Smooth muscle cell (in vitro differentiated cells): ENCODE data around the gene ARHGAP40. TPM values are rescaled to one million over a fixed set of nuclear protein-coding genes. Genes with fewer than 3 reads are reported as not detected.
"Not testable (repeated sequence)": the region's sequence is repeated elsewhere in the genome, so short reads cannot be mapped to it uniquely, and the experiment has no call there.

Experiments
- DNase-seq: peaks from one replicate; lab custom pipeline; 2025; ENCODE audit not compliant: unreplicated experiment; lab: John Stamatoyannopoulos, UW
- H2AFZ ChIP-seq: fragments of 200-600 bp; sonication (generic); 2 replicates; pipeline ENCODE4 v1.6.0; 2016; ENCODE audit warnings: antibody characterized with exemption, low read depth, mild to moderate bottlenecking
- H3F3A ChIP-seq: fragments of 200-600 bp; sonication (generic); 2 replicates; pipeline ENCODE4 v1.6.0; 2017; ENCODE audit warnings: antibody characterized with exemption, low read depth
- H3K27ac ChIP-seq: fragments of 200-600 bp; sonication (generic); 2 replicates; pipeline ENCODE4 v1.5.1; 2016; ENCODE audit warnings: low read depth, mild to moderate bottlenecking
- H3K27me3 ChIP-seq: fragments of 200-600 bp; sonication (generic); 2 replicates; pipeline ENCODE4 v1.6.1; 2016; ENCODE audit warnings: low read depth, mild to moderate bottlenecking
- H3K36me3 ChIP-seq: fragments of 200-600 bp; sonication (generic); 2 replicates; pipeline ENCODE4 v1.5.1; 2016; ENCODE audit warnings: low read depth
- H3K4me1 ChIP-seq: fragments of 200-600 bp; sonication (generic); 2 replicates; pipeline ENCODE4 v1.5.1; 2016; ENCODE audit warnings: low read depth
- H3K4me2 ChIP-seq: fragments of 200-600 bp; sonication (generic); 2 replicates; pipeline ENCODE4 v1.6.0; 2016; ENCODE audit warnings: mild to moderate bottlenecking
- H3K4me3 ChIP-seq: fragments of 200-600 bp; sonication (generic); 2 replicates; pipeline ENCODE4 v1.5.1; 2016; ENCODE audit warnings: mild to moderate bottlenecking
- H3K79me2 ChIP-seq: fragments of 200-600 bp; sonication (generic); 2 replicates; pipeline ENCODE4 v1.6.0; 2016; ENCODE audit warnings: low read depth, mild to moderate bottlenecking
- H3K9ac ChIP-seq: fragments of 200-600 bp; sonication (generic); 2 replicates; pipeline ENCODE4 v1.6.0; 2016; ENCODE audit warnings: low read depth
- H3K9me3 ChIP-seq: fragments of 200-600 bp; sonication (generic); replicated peaks from 2 replicates; pipeline ENCODE4 v1.5.1; 2016; ENCODE audit warnings: low read depth
- H4K20me1 ChIP-seq: fragments of 200-600 bp; sonication (generic); 2 replicates; pipeline ENCODE4 v1.6.0; 2016; ENCODE audit warnings: low read depth
- WGBS: methylation state at CpG from one replicate; pipeline ENCODE4 v1.1.7; 2016; ENCODE audit warnings: low lambda C conversion rate; 5-methylcytosine and 5-hydroxymethylcytosine counted together
- polyA plus RNA-seq: library from polyadenylated mRNA; unstranded; fragments of >200 nt; fragmentation: Nextera tagmentation; extraction: Ambion mirVana; gene quantifications from 2 replicates; pipeline ENCODE4 v1.2.1, GENCODE V29; 2016
- total RNA-seq: library from RNA; depleted of rRNA; stranded (reverse); fragments of >200 nt; gene quantifications from 2 replicates; pipeline ENCODE4 v1.2.3, GENCODE V29; 2014
- TF ChIP-seq, protein P1 (sequence below): fragments of 200-600 bp; sonication (generic); IDR thresholded peaks from 2 replicates; pipeline ENCODE4 v1.5.1; 2017; ENCODE audit warnings: borderline replicate concordance, mild to moderate bottlenecking, antibody characterized with exemption; ENCODE audit not compliant: insufficient read depth, poor library complexity, severe bottlenecking

Gene ARHGAP40
- total and polyA plus RNA-seq, 2 experiments from 2014 or later: 0.22 TPM; not detected in 1

GRCh38 chr20:38590676-38591473 is 10.7 kb upstream of the ARHGAP40 start:
- H3F3A ChIP-seq: no peaks in the 10 kb centered on the region
- H3K36me3 ChIP-seq: no peaks in the 10 kb centered on the region
- H3K4me3 ChIP-seq: no peak overlapping the region
- no peak overlapping the region for H2AFZ ChIP-seq
- H3K79me2 ChIP-seq: no peaks in the 10 kb centered on the region
- TF ChIP-seq, protein P1, sequence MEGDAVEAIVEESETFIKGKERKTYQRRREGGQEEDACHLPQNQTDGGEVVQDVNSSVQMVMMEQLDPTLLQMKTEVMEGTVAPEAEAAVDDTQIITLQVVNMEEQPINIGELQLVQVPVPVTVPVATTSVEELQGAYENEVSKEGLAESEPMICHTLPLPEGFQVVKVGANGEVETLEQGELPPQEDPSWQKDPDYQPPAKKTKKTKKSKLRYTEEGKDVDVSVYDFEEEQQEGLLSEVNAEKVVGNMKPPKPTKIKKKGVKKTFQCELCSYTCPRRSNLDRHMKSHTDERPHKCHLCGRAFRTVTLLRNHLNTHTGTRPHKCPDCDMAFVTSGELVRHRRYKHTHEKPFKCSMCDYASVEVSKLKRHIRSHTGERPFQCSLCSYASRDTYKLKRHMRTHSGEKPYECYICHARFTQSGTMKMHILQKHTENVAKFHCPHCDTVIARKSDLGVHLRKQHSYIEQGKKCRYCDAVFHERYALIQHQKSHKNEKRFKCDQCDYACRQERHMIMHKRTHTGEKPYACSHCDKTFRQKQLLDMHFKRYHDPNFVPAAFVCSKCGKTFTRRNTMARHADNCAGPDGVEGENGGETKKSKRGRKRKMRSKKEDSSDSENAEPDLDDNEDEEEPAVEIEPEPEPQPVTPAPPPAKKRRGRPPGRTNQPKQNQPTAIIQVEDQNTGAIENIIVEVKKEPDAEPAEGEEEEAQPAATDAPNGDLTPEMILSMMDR: no peak
- no peaks in the 10 kb centered on the region for H3K27me3 ChIP-seq
- no peak overlapping the region for H3K27ac ChIP-seq
- no peak for DNase-seq
- H3K4me1 ChIP-seq: no peaks in the 10 kb centered on the region
- H3K9ac ChIP-seq: no peak overlapping the region
- H3K4me2 ChIP-seq: no peak overlapping the region
- H4K20me1 ChIP-seq: no peaks in the 10 kb centered on the region
- 90% methylated on average over 18 of the region's 18 CpGs for WGBS
- no peaks in the 10 kb centered on the region for H3K9me3 ChIP-seq

- Histone ChIP-seq H3K27me3 (no peaks in the 10 kb centered on the region), H3F3A (no peaks in the 10 kb centered on the region)
- WGBS: 86% methylated on average over 21 of the region's 21 CpGs
Measured at GRCh38 chr20:38591474-38592410, 9.9 kb upstream of the ARHGAP40 start.

DNA sequence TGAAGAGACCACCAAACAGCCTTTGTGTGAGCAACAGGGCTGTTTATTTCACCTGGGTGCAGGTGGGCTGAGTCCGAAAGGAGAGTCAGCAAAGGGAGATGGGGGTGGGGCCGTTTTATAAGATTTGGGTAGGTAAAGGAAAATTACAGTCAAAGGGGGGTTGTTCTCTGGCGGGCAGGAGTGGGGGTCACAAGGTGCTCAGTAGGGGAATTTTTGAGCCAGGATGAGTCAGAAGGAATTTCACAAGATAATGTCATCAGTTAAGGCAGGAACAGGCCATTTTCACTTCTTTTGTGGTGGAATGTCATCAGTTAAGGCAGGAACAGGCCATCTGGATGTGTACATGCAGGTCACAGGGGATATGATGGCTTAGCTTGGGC is 9.2 kb upstream of the ARHGAP40 start:
- not testable (repeated sequence) for H3K9ac ChIP-seq, DNase-seq, H3K9me3 ChIP-seq, H3K27me3 ChIP-seq, H3K4me3 ChIP-seq, H3K79me2 ChIP-seq, H4K20me1 ChIP-seq, H3F3A ChIP-seq, H3K4me1 ChIP-seq, H3K4me2 ChIP-seq, H2AFZ ChIP-seq, H3K27ac ChIP-seq, H3K36me3 ChIP-seq
- 54% methylated on average over 3 of the region's 3 CpGs for WGBS

More at GRCh38 chr20:38591474-38592410, 9.9 kb upstream of the ARHGAP40 start:
- no peak for DNase-seq
- Histone ChIP-seq H2AFZ (no peak overlapping the region), H3K9me3 (no peaks in the 10 kb centered on the region), H3K36me3 (no peaks in the 10 kb centered on the region), H3K4me1 (no peaks in the 10 kb centered on the region), H3K79me2 (no peaks in the 10 kb centered on the region), H4K20me1 (no peaks in the 10 kb centered on the region), H3K27ac (no peak overlapping the region), H3K4me3 (no peak overlapping the region), H3K9ac (no peak overlapping the region), H3K4me2 (no peak overlapping the region)
- TF ChIP-seq, protein P1: no peak

DNA sequence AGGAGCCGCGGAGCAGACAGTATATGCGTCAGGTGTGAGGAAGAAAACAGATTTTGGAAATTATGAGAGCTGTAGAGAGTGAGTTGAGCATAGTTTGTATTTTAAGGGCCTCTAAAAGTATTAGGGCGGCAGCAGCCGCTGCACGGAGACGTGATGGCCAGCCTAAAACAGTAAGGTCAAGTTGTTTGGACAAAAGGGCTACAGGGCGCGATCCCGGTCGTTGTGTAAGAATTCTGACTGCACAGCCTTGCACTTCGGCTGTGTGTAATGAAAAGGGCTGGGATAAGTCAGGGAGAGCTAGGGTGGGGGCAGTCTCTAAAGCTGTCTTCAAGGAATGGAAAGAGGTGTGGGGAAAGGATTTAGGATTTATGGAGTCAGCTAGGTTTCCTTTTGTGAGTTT is 7.3 kb upstream of the ARHGAP40 start:
- not testable (repeated sequence) for H3K4me1 ChIP-seq

GRCh38 chr20:38595886-38596285 is 5.7 kb upstream of the ARHGAP40 start:
- H2AFZ ChIP-seq, H3K79me2 ChIP-seq: not testable (repeated sequence)
- 95% methylated on average over 15 of the region's 15 CpGs for WGBS

More for the DNA sequence above, 7.3 kb upstream of the ARHGAP40 start:
- H3K27ac ChIP-seq, H3K36me3 ChIP-seq, H3K79me2 ChIP-seq, H3K9ac ChIP-seq, H3K4me2 ChIP-seq, H3K27me3 ChIP-seq, H3K9me3 ChIP-seq, H2AFZ ChIP-seq, H3F3A ChIP-seq, DNase-seq, H3K4me3 ChIP-seq, H4K20me1 ChIP-seq: not testable (repeated sequence)
- 92% methylated on average over 12 of the region's 12 CpGs for WGBS

More at GRCh38 chr20:38595886-38596285, 5.7 kb upstream of the ARHGAP40 start:
- H3F3A ChIP-seq, H4K20me1 ChIP-seq, H3K9me3 ChIP-seq, H3K4me3 ChIP-seq, H3K36me3 ChIP-seq, H3K27me3 ChIP-seq, H3K27ac ChIP-seq, H3K9ac ChIP-seq, H3K4me2 ChIP-seq, DNase-seq, H3K4me1 ChIP-seq: not testable (repeated sequence)
